ENCODE measurements around the gene BANP.

DNA sequence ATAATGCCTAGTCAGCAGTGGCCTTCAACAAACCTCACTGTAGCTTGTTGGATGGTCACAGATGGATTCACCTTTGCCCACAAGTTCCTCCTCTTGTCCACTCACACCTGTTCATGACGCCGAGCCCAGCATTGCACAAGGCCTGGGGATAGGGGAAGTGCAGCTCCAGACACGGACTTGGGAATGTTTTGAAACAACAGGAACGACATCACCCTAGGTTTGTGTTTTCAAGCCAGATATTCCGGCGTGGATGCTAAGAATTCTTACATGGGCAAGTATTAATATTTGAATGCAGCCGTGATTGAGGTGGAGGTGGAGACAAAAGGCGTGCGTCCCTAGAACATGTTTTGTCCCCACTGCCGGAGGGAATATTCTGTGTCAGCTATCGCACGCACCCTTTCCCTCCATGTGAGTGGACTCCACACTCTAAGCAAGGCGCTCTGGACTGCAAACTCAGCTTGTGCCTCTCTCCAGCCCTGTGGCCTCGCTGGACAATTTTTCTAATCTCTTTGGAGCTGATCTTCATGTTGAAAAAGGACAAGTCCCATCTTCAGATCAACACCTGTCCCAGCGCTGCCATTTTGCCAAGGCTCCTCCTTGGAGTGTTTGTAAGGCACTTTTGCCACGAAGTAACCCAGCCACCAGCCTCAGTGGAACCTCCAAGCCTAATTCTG, 2.0 kb upstream of the BANP start:
- TF ChIP-seq, protein P1, sequence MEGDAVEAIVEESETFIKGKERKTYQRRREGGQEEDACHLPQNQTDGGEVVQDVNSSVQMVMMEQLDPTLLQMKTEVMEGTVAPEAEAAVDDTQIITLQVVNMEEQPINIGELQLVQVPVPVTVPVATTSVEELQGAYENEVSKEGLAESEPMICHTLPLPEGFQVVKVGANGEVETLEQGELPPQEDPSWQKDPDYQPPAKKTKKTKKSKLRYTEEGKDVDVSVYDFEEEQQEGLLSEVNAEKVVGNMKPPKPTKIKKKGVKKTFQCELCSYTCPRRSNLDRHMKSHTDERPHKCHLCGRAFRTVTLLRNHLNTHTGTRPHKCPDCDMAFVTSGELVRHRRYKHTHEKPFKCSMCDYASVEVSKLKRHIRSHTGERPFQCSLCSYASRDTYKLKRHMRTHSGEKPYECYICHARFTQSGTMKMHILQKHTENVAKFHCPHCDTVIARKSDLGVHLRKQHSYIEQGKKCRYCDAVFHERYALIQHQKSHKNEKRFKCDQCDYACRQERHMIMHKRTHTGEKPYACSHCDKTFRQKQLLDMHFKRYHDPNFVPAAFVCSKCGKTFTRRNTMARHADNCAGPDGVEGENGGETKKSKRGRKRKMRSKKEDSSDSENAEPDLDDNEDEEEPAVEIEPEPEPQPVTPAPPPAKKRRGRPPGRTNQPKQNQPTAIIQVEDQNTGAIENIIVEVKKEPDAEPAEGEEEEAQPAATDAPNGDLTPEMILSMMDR (IDR thresholded peaks at IDR 0.05): no peak
- TF ChIP-seq EZH2 (IDR thresholded peaks at IDR 0.05) (no peak), EZH2phosphoT487 (IDR thresholded peaks at IDR 0.05) (no peak)

Measured in neural progenitor cell (in vitro differentiated cells).